K562 (cell line): ENCODE measurements around the gene MBNL1. TPM values are rescaled to one million over a fixed set of nuclear protein-coding genes. Genes with fewer than 3 reads are reported as not detected.

ENCODE experiments used
- ATAC-seq: fragments of 200-7000 bp; cut with Tn5 transposase; 3 replicates; pipeline ENCODE4 v1.9.1; 2020; ENCODE audit warnings: moderate library complexity
- BruUV-seq: library from RNA; stranded (reverse); fragments of 400-500 nt; replicated peaks from 2 replicates; lab custom pipeline; 2021; lab: Mats Ljungman, UMichigan
- CTCF ChIA-PET: fragments of 300-600 bp; formaldehyde crosslinking; extraction: SDS; loops from one replicate; lab custom pipeline; 2021; ENCODE audit warnings: low intra/inter-chr PET ratio; lab: Yijun Ruan, JAX
- POLR2A ChIA-PET: fragments of 300-600, 350-650 bp; sonication (Branson Sonifier 250); formaldehyde crosslinking; extraction: SDS; loops from one replicate; lab custom pipeline; 2021; ENCODE audit warnings: antibody characterized with exemption, inconsistent platforms; lab: Yijun Ruan, JAX
- DNase-seq, 4 experiments: peaks; one replicate each; pipeline versions ENCODE4 v3.0.0 to v3.0.0-alpha.2; 2011 to 2018; ENCODE audit warnings: low spot score in 3 of 4, mixed read lengths in 3 of 4; ENCODE audit errors: extremely low read depth in 1 of 4
- FAIRE-seq: peaks from 2 replicates; lab custom pipeline; 2011; peaks lifted over from hg19 to GRCh38; lab: Jason Lieb, UNC
- H2AFZ ChIP-seq: 2 replicates; pipeline ENCODE4 v1.6.0; 2011; ENCODE audit warnings: low read depth, low read length, control low read depth, inconsistent platforms
- H3K27ac ChIP-seq: fragments of 200-600 bp; 3 replicates; pipeline ENCODE4 v1.8.0; 2011; ENCODE audit warnings: low read depth, mild to moderate bottlenecking, control low read depth, inconsistent platforms, low read length, moderate library complexity, mixed read lengths; ENCODE audit errors: extremely low read depth
- H3K27me3 ChIP-seq, 2 experiments: fragments of 300-600 bp in 1 of 2; 2 replicates in 1 of 2; 3 replicates in 1 of 2; pipeline versions ENCODE4 v1.6.0 to v1.8.0; 2011; ENCODE audit warnings: inconsistent platforms in 2 of 2, low read length in 2 of 2, mild to moderate bottlenecking in 1 of 2, mixed read lengths in 1 of 2, moderate library complexity in 1 of 2; ENCODE audit not compliant: control insufficient read depth in 2 of 2, insufficient read depth in 2 of 2
- H3K36me3 ChIP-seq: fragments of 300-600 bp; 3 replicates; pipeline ENCODE4 v1.8.0; 2011; ENCODE audit warnings: mild to moderate bottlenecking, low read length, inconsistent platforms; ENCODE audit not compliant: control insufficient read depth, insufficient read depth
- H3K4me1 ChIP-seq, 2 experiments: fragments of 200-600 bp in 1 of 2; replicated peaks in 1 of 2; 2 replicates in 1 of 2; 3 replicates in 1 of 2; pipeline versions ENCODE4 v1.5.1 to v1.8.0; 2011; ENCODE audit warnings: inconsistent platforms in 2 of 2, low read length in 2 of 2, mild to moderate bottlenecking in 1 of 2, mixed read lengths in 1 of 2, moderate library complexity in 1 of 2; ENCODE audit not compliant: control insufficient read depth in 2 of 2, insufficient read depth in 2 of 2
- H3K4me2 ChIP-seq: 2 replicates; pipeline ENCODE4 v1.6.1; 2011; ENCODE audit warnings: low read length, control low read depth, inconsistent platforms, mixed read lengths; ENCODE audit not compliant: insufficient read depth
- H3K4me3 ChIP-seq: fragments of 200-600 bp; sonication (generic), shearing (Covaris generic); 2 replicates; pipeline ENCODE4 v1.5.1; 2016; ENCODE audit warnings: control low read depth, inconsistent platforms
- H3K79me2 ChIP-seq: fragments of 200-600 bp; 3 replicates; pipeline ENCODE4 v1.8.0; 2011; ENCODE audit warnings: low read length, inconsistent platforms; ENCODE audit not compliant: control insufficient read depth, insufficient read depth
- H3K9ac ChIP-seq, 2 experiments: 2 replicates each; pipeline versions ENCODE4 v1.6.0 to v1.6.1; 2011; ENCODE audit warnings: low read depth in 2 of 2, low read length in 2 of 2, control low read depth in 1 of 2, inconsistent platforms in 1 of 2, mild to moderate bottlenecking in 1 of 2, mixed read lengths in 1 of 2; ENCODE audit not compliant: insufficient read depth in 1 of 2
- H3K9me1 ChIP-seq: one replicate; pipeline ENCODE4 v1.6.0; 2011; ENCODE audit warnings: inconsistent platforms, mild to moderate bottlenecking, low read length, moderate library complexity; ENCODE audit not compliant: control insufficient read depth, insufficient read depth
- H3K9me3 ChIP-seq: replicated peaks from 2 replicates; pipeline ENCODE4 v1.5.1; 2011; ENCODE audit warnings: low read depth, low read length, inconsistent platforms; ENCODE audit not compliant: control insufficient read depth, insufficient read depth
- H4K20me1 ChIP-seq: replicated peaks from 2 replicates; pipeline ENCODE4 v1.6.1; 2011; ENCODE audit warnings: low read length, inconsistent platforms, mixed read lengths; ENCODE audit not compliant: control insufficient read depth, insufficient read depth
- BRD9 ChIP-seq: fragments of 450-650 bp; IDR thresholded peaks from 2 replicates; pipeline ENCODE4 v1.6.1; 2018; ENCODE audit warnings: low read depth; ENCODE audit not compliant: partially characterized antibody
- JUND ChIP-seq, 2 experiments: IDR thresholded peaks; 2 replicates in 1 of 2; 3 replicates in 1 of 2; pipeline ENCODE4 v1.6.1; 2011; ENCODE audit warnings: borderline replicate concordance in 2 of 2, low read depth in 2 of 2, low read length in 2 of 2, improper control_type of control experiment in 1 of 2, missing biosample characterization in 1 of 2, missing genetic modification characterization in 1 of 2, missing genetic modification reagents in 1 of 2
- POLR2H ChIP-seq: IDR thresholded peaks from 2 replicates; pipeline ENCODE4 v1.6.1; 2016; ENCODE audit warnings: missing genetic modification characterization, low read depth, mild to moderate bottlenecking, control low read depth, missing compliant biosample characterization, moderate library complexity
- RAD21 ChIP-seq, 2 experiments: fragments of 250-450 bp in 1 of 2; fragments of 450-650 bp in 1 of 2; sonication (Bioruptor Pico) in 1 of 2; formaldehyde crosslinking in 1 of 2; IDR thresholded peaks in 1 of 2; conservative IDR thresholded peaks in 1 of 2; 2 replicates each; pipeline versions ENCODE4 v1.4.0 to v1.8.0; 2020 to 2022; ENCODE audit warnings: mild to moderate bottlenecking in 2 of 2, moderate library complexity in 1 of 2
- SMC3 ChIP-seq: conservative IDR thresholded peaks from 2 replicates; pipeline ENCODE4 v1.6.1; 2011; ENCODE audit warnings: low read depth, low read length, improper control_type of control experiment; ENCODE audit not compliant: insufficient read depth
- ZBTB7A ChIP-seq: IDR thresholded peaks from 2 replicates; pipeline ENCODE4 v1.6.1; 2011; ENCODE audit warnings: low read depth, mild to moderate bottlenecking, low read length, moderate library complexity, borderline replicate concordance; ENCODE audit not compliant: control insufficient read depth
- WGBS: fragments of 100-300 bp; shearing (Covaris generic); methylation state at CpG from one replicate; pipeline ENCODE4 v1.1.6; 2016; ENCODE audit warnings: low coverage, mixed read lengths; ENCODE audit not compliant: insufficient coverage; ENCODE audit errors: missing lambda C conversion rate; 5-methylcytosine and 5-hydroxymethylcytosine counted together
- in situ Hi-C: fragments of 300-500 bp; cut with MboI; formaldehyde crosslinking; loops from 4 replicates; pipeline ENCODE4 v1.15.0; 2018; ENCODE audit warnings: inconsistent platforms, mixed read lengths
- intact Hi-C: fragments of 100-400 bp; cut with micrococcal nuclease; formaldehyde crosslinking; loops from 2 replicates; pipeline ENCODE4 v1.14.2; 2022
- polyA plus RNA-seq, 8 experiments: library from polyadenylated mRNA; depleted of rRNA in 4 of 8; stranded (reverse) in 5 of 8; unstranded in 3 of 8; fragments of >200 nt; fragmentation: Nextera tagmentation in 2 of 8; fragmentation: Illumina TruSeq in 1 of 8; extraction: Ambion mirVana in 2 of 8; extraction: Trizol in 1 of 8; gene quantifications; 2 replicates each; pipeline versions ENCODE4 v1.2.1 to v1.2.3, GENCODE V29; 2011 to 2014; ENCODE audit warnings: inconsistent platforms in 1 of 8, missing spikeins in 1 of 8
- total RNA-seq, 7 experiments: library from RNA; depleted of rRNA in 6 of 7; stranded (reverse); fragments of >200 nt in 6 of 7; fragmentation: Illumina TruSeq in 2 of 7; extraction: Trizol in 2 of 7; gene quantifications; 2 replicates each; pipeline versions ENCODE4 v1.2.1 to v1.2.3, GENCODE V29; 2011 to 2021; ENCODE audit warnings: low replicate concordance in 1 of 7
- TF ChIP-seq, protein P1 (sequence below), 2 experiments: fragments of 450-650 bp; formaldehyde crosslinking in 1 of 2; IDR thresholded peaks; 2 replicates each; pipeline versions ENCODE4 v1.4.0 to v1.6.1; 2014 to 2020; ENCODE audit warnings: mild to moderate bottlenecking in 2 of 2, borderline replicate concordance in 1 of 2, low read depth in 1 of 2
- TF ChIP-seq, protein P2 (sequence below), 3 experiments: IDR thresholded peaks in 2 of 3; conservative IDR thresholded peaks in 1 of 3; 2 replicates each; pipeline ENCODE4 v1.5.1; 2011 to 2012; ENCODE audit warnings: low read length in 3 of 3, mild to moderate bottlenecking in 3 of 3, control low read depth in 2 of 3, improper control_type of control experiment in 1 of 3, inconsistent platforms in 1 of 3, low read depth in 1 of 3, mixed read lengths in 1 of 3, moderate library complexity in 1 of 3; ENCODE audit not compliant: insufficient read depth in 2 of 3

MBNL1 gene
- total and polyA plus RNA-seq, 9 of the 15 experiments (the other 6 are each of a cell fraction or from before 2014, with no cell fraction given), result 70.3 to 243 (median 220) TPM

DNA sequence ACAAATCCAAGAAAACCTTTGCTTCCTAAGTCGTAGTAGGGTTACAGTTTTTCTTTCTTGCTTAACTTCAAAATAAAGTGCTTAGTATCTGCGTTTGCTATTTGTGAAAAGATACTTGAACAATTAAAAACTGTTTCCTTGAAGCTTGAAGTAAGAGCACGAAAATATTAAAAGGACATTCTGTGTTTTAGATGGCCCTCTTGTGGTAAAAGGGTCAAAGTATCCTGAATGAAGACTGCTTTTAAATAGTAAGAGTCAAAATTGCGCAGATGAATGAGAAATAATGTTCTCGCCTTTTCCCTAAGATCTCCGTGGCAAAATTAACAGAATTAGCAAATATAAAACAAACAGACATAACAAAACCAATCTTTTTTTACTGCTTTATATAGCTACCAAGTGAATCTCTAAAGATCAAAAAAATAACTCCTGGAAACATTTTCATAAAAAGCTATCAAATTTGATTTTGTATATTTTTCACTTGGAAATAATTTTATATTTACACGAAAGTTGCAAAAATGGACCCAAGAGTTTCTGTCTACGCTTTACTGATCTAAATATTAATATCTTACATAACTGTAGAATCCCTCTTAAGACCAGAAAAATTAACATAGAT, 175.4 kb downstream of the MBNL1 start:
- Histone ChIP-seq H3K27ac (no peak overlapping the region; the same call in 1 of the 3 replicates), H3K4me2 (no peak overlapping the region), H2AFZ (no peak overlapping the region), H3K36me3 (peaks cover 84% of the 10 kb centered on the region), H3K9ac (no peak overlapping the region), H3K79me2 (peaks cover 94% of the 10 kb centered on the region), H3K4me3 (no peak overlapping the region), H3K27me3 (no peaks in the 10 kb centered on the region), H3K9me3 (no peaks in the 10 kb centered on the region), H3K4me1 (no peaks in the 10 kb centered on the region), H4K20me1 (no peaks in the 10 kb centered on the region), H3K9me1 (no peaks in the 10 kb centered on the region)
- intact Hi-C loops, result loop anchor here (1.0 to 10.0 kb wide), 3 partner anchors 129 to 372 kb away; no protein-coding TSS in a partner anchor
- in situ Hi-C loops, result loop anchor here (10.0 kb wide), 1 partner anchor 269 kb away; no protein-coding TSS in a partner anchor
- WGBS, result 59% methylated on average over 8 of the region's 8 CpGs
- POLR2A ChIA-PET, result interaction anchor here (0.6 to 0.7 kb wide), 2 partner anchors 240 to 256 kb away, joined by 3 read pairs; no protein-coding TSS in a partner anchor
- peak; percentile 63 for FAIRE-seq
- BruUV-seq, result no TSS peak
- CTCF ChIA-PET, result interaction anchor here (0.6 to 2.2 kb wide), 7 partner anchors 149 to 1035 kb away, joined by 3 to 13 read pairs (median 3); no protein-coding TSS in a partner anchor
- DNase-seq, result peak in 2 of 4 experiments; percentile 10 to 48
- ATAC-seq, result peak; percentile 77
- TF ChIP-seq POLR2H (0 out of 2 replicates have a peak, but pooled peaks have one; percentile 27), ZBTB7A (no peak), RAD21 (CRISPR knock-in tag; conservative IDR thresholded peaks at IDR 0.05 in 1 of 2, IDR thresholded peaks at IDR 0.05 in 1 of 2) (peak; percentile 76 to 82), JUND (IDR thresholded peaks at IDR 0.05; ENCODE audit: borderline replicate concordance, low read depth, low read length) (no peak), JUND (tag; IDR thresholded peaks at IDR 0.05; ENCODE audit: borderline replicate concordance, low read depth, low read length) (no peak), SMC3 (0 out of 2 replicates have a peak, but pooled peaks have one; percentile 37), BRD9 (peak; percentile 35)
- TF ChIP-seq, protein P1, sequence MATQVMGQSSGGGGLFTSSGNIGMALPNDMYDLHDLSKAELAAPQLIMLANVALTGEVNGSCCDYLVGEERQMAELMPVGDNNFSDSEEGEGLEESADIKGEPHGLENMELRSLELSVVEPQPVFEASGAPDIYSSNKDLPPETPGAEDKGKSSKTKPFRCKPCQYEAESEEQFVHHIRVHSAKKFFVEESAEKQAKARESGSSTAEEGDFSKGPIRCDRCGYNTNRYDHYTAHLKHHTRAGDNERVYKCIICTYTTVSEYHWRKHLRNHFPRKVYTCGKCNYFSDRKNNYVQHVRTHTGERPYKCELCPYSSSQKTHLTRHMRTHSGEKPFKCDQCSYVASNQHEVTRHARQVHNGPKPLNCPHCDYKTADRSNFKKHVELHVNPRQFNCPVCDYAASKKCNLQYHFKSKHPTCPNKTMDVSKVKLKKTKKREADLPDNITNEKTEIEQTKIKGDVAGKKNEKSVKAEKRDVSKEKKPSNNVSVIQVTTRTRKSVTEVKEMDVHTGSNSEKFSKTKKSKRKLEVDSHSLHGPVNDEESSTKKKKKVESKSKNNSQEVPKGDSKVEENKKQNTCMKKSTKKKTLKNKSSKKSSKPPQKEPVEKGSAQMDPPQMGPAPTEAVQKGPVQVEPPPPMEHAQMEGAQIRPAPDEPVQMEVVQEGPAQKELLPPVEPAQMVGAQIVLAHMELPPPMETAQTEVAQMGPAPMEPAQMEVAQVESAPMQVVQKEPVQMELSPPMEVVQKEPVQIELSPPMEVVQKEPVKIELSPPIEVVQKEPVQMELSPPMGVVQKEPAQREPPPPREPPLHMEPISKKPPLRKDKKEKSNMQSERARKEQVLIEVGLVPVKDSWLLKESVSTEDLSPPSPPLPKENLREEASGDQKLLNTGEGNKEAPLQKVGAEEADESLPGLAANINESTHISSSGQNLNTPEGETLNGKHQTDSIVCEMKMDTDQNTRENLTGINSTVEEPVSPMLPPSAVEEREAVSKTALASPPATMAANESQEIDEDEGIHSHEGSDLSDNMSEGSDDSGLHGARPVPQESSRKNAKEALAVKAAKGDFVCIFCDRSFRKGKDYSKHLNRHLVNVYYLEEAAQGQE (IDR thresholded peaks at IDR 0.05; ENCODE audit: borderline replicate concordance), result peak; percentile 56; the same call in 1 of the 2 replicates
- TF ChIP-seq, protein P1 (CRISPR knock-in tag; IDR thresholded peaks at IDR 0.05; ENCODE audit: low read depth), result no peak
- TF ChIP-seq, protein P2, sequence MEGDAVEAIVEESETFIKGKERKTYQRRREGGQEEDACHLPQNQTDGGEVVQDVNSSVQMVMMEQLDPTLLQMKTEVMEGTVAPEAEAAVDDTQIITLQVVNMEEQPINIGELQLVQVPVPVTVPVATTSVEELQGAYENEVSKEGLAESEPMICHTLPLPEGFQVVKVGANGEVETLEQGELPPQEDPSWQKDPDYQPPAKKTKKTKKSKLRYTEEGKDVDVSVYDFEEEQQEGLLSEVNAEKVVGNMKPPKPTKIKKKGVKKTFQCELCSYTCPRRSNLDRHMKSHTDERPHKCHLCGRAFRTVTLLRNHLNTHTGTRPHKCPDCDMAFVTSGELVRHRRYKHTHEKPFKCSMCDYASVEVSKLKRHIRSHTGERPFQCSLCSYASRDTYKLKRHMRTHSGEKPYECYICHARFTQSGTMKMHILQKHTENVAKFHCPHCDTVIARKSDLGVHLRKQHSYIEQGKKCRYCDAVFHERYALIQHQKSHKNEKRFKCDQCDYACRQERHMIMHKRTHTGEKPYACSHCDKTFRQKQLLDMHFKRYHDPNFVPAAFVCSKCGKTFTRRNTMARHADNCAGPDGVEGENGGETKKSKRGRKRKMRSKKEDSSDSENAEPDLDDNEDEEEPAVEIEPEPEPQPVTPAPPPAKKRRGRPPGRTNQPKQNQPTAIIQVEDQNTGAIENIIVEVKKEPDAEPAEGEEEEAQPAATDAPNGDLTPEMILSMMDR (IDR thresholded peaks at IDR 0.05 in 2 of 3, conservative IDR thresholded peaks at IDR 0.05 in 1 of 3; ENCODE audit: insufficient read depth in 2 of 3, low read depth in 1 of 3, low read length in 3 of 3), result peak; percentile 24 to 65 (median 46); a peak in 5 of 6 replicates
